IMR-90 (cell line): ENCODE results near the gene RADIL. TPM values are rescaled to one million over a fixed set of nuclear protein-coding genes. Genes with fewer than 3 reads are reported as not detected.

Source experiments
- ATAC-seq: fragments of 200-7000 bp; cut with Tn5 transposase; 2 replicates; pipeline ENCODE4 v1.9.1; 2020; ENCODE audit warnings: low read depth, mild to moderate bottlenecking, moderate library complexity
- BruUV-seq: library from RNA; stranded (reverse); fragments of 400-500 nt; replicated peaks from 2 replicates; lab custom pipeline; 2021; lab: Mats Ljungman, UMichigan
- CTCF ChIA-PET: fragments of 300-600 bp; formaldehyde crosslinking; extraction: SDS; loops from one replicate; lab custom pipeline; 2021; ENCODE audit warnings: antibody characterized with exemption; lab: Yijun Ruan, JAX
- POLR2A ChIA-PET: fragments of 300-600 bp; sonication (Branson Sonifier 250); formaldehyde crosslinking; loops from one replicate; lab custom pipeline; 2022; ENCODE audit warnings: antibody characterized with exemption; ENCODE audit not compliant: unreplicated experiment; lab: Charles Lee
- DNase-seq: peaks from one replicate; pipeline ENCODE4 v3.0.0; 2013
- H2AFZ ChIP-seq: replicated peaks from 2 replicates; pipeline ENCODE3; 2013; ENCODE audit warnings: low read length, mild to moderate bottlenecking; ENCODE audit not compliant: poor library complexity
- H2AK5ac ChIP-seq: 2 replicates; pipeline ENCODE4 v1.6.1; 2013; ENCODE audit warnings: low read depth, low read length, inconsistent platforms
- H2AK9ac ChIP-seq: replicated peaks from 2 replicates; pipeline ENCODE3; 2013; ENCODE audit warnings: mild to moderate bottlenecking, low read depth, low read length, moderate library complexity; ENCODE audit not compliant: poor library complexity
- H2BK120ac ChIP-seq: 2 replicates; pipeline ENCODE4 v1.6.1; 2013; ENCODE audit warnings: low read depth, low read length, inconsistent platforms
- H2BK15ac ChIP-seq: 3 replicates; pipeline ENCODE4 v1.6.1; 2013; ENCODE audit warnings: low read depth, low read length, inconsistent platforms
- H2BK20ac ChIP-seq: 2 replicates; pipeline ENCODE4 v1.6.1; 2013; ENCODE audit warnings: low read depth, mild to moderate bottlenecking, inconsistent platforms, low read length, moderate library complexity
- H2BK5ac ChIP-seq: 2 replicates; pipeline ENCODE4 v1.6.1; 2013; ENCODE audit warnings: mild to moderate bottlenecking, low read depth, low read length, inconsistent platforms; ENCODE audit not compliant: poor library complexity, severe bottlenecking
- H3K14ac ChIP-seq: replicated peaks from 2 replicates; pipeline ENCODE4 v1.6.1; 2013; ENCODE audit warnings: low read depth, low read length, inconsistent platforms
- H3K18ac ChIP-seq: 2 replicates; pipeline ENCODE4 v1.6.1; 2013; ENCODE audit warnings: low read depth, low read length, control low read depth
- H3K23ac ChIP-seq: 2 replicates; pipeline ENCODE4 v1.6.1; 2013; ENCODE audit warnings: low read depth, low read length, inconsistent platforms
- H3K27ac ChIP-seq: 2 replicates; pipeline ENCODE4 v1.5.1; 2013; ENCODE audit warnings: mild to moderate bottlenecking, control low read depth, low read length; ENCODE audit not compliant: insufficient read depth
- H3K27me3 ChIP-seq: 2 replicates; pipeline ENCODE4 v1.6.1; 2013; ENCODE audit warnings: low read length; ENCODE audit not compliant: control insufficient read depth, insufficient read depth
- H3K36me3 ChIP-seq: 2 replicates; pipeline ENCODE4 v1.6.1; 2013; ENCODE audit warnings: low read length, mixed read lengths; ENCODE audit not compliant: control insufficient read depth, insufficient read depth
- H3K4ac ChIP-seq: 2 replicates; pipeline ENCODE4 v1.6.1; 2013; ENCODE audit warnings: low read depth, low read length, inconsistent platforms
- H3K4me1 ChIP-seq: 2 replicates; pipeline ENCODE4 v1.6.1; 2013; ENCODE audit warnings: low read length, mixed read lengths; ENCODE audit not compliant: control insufficient read depth, insufficient read depth
- H3K4me2 ChIP-seq: 2 replicates; pipeline ENCODE4 v1.6.1; 2013; ENCODE audit warnings: low read depth, mild to moderate bottlenecking, control low read depth, low read length, moderate library complexity
- H3K4me3 ChIP-seq: 2 replicates; pipeline ENCODE4 v1.5.1; 2013; ENCODE audit warnings: low read depth, mild to moderate bottlenecking, control low read depth, low read length, moderate library complexity; ENCODE audit not compliant: insufficient read depth
- H3K56ac ChIP-seq: 2 replicates; pipeline ENCODE4 v1.6.1; 2013; ENCODE audit warnings: low read length, inconsistent platforms; ENCODE audit not compliant: insufficient read depth; ENCODE audit errors: extremely low read depth
- H3K79me1 ChIP-seq, 2 experiments: 2 replicates each; pipeline ENCODE4 v1.6.1; 2013; ENCODE audit warnings: low read length in 2 of 2, inconsistent platforms in 1 of 2, low read depth in 1 of 2
- H3K9ac ChIP-seq: 2 replicates; pipeline ENCODE4 v1.6.1; 2013; ENCODE audit warnings: low read depth, low read length, control low read depth
- H3K9me1 ChIP-seq: 2 replicates; pipeline ENCODE4 v1.6.1; 2013; ENCODE audit warnings: low read length, inconsistent platforms; ENCODE audit not compliant: insufficient read depth
- H3K9me3 ChIP-seq: 2 replicates; pipeline ENCODE4 v1.6.1; 2013; ENCODE audit warnings: low read length; ENCODE audit not compliant: control insufficient read depth, insufficient read depth
- H4K20me1 ChIP-seq: 2 replicates; pipeline ENCODE4 v1.6.1; 2013; ENCODE audit warnings: low read length, inconsistent platforms; ENCODE audit not compliant: insufficient read depth
- H4K5ac ChIP-seq: 2 replicates; pipeline ENCODE4 v1.6.1; 2013; ENCODE audit warnings: mild to moderate bottlenecking, low read depth, low read length, control low read depth
- H4K8ac ChIP-seq, 2 experiments: 2 replicates each; pipeline ENCODE4 v1.6.1; 2013; ENCODE audit warnings: low read depth in 2 of 2, low read length in 2 of 2, control low read depth in 1 of 2, inconsistent platforms in 1 of 2
- H4K91ac ChIP-seq: 2 replicates; pipeline ENCODE4 v1.6.1; 2013; ENCODE audit warnings: low read depth, low read length, inconsistent platforms; ENCODE audit not compliant: insufficient read depth
- BHLHE40 ChIP-seq: fragments of 150-350 bp; IDR thresholded peaks from 2 replicates; pipeline ENCODE4 v1.6.1; 2016; ENCODE audit warnings: mild to moderate bottlenecking, low read depth, low read length
- CEBPB ChIP-seq: IDR thresholded peaks from 2 replicates; pipeline ENCODE4 v1.6.1; 2012; ENCODE audit warnings: low read depth, low read length, improper control_type of control experiment
- CHD1 ChIP-seq: IDR thresholded peaks from 2 replicates; pipeline ENCODE4 v1.6.1; 2012; ENCODE audit warnings: low read depth, low read length, improper control_type of control experiment
- FOS ChIP-seq: fragments of 150-350 bp; IDR thresholded peaks from 2 replicates; pipeline ENCODE4 v1.6.1; 2016; ENCODE audit warnings: low read depth, low read length
- MAFK ChIP-seq: IDR thresholded peaks from 2 replicates; pipeline ENCODE4 v1.6.1; 2012; ENCODE audit warnings: low read depth, low read length, improper control_type of control experiment
- MAZ ChIP-seq: IDR thresholded peaks from 2 replicates; pipeline ENCODE4 v1.6.1; 2012; ENCODE audit warnings: low read depth, mild to moderate bottlenecking, low read length, improper control_type of control experiment, moderate library complexity, borderline replicate concordance
- NFE2L2 ChIP-seq: fragments of 150-350 bp; IDR thresholded peaks from 2 replicates; pipeline ENCODE4 v1.6.1; 2016; ENCODE audit warnings: low read depth, mild to moderate bottlenecking, low read length
- RAD21 ChIP-seq: IDR thresholded peaks from 2 replicates; pipeline ENCODE4 v1.6.1; 2012; ENCODE audit warnings: low read length, improper control_type of control experiment
- RCOR1 ChIP-seq: IDR thresholded peaks from 2 replicates; pipeline ENCODE4 v1.6.1; 2012; ENCODE audit warnings: mild to moderate bottlenecking, low read length, improper control_type of control experiment; ENCODE audit not compliant: insufficient replicate concordance
- RFX5 ChIP-seq: IDR thresholded peaks from 2 replicates; pipeline ENCODE4 v1.8.0; 2012; ENCODE audit warnings: low read depth, mild to moderate bottlenecking, low read length, moderate library complexity
- WGBS, 2 experiments: methylation state at CpG; one replicate each; pipeline versions ENCODE4 v1.1.5 to v1.1.7; 2013; ENCODE audit warnings: missing lambda C conversion rate in 2 of 2; ENCODE audit not compliant: insufficient read length in 1 of 2; ENCODE audit errors: extremely low coverage in 2 of 2; 5-methylcytosine and 5-hydroxymethylcytosine counted together
- dilution Hi-C: fragments of 300-500 bp; cut with HindIII; formaldehyde crosslinking; loops from one replicate; pipeline ENCODE4 v1.14.3; 2018; ENCODE audit warnings: low sequenced_read_pairs; ENCODE audit not compliant: unreplicated experiment
- in situ Hi-C: fragments of 300-500 bp; cut with MboI; formaldehyde crosslinking; loops from 3 replicates; pipeline ENCODE4 v1.14.3; 2019; ENCODE audit warnings: low sequenced_read_pairs, inconsistent platforms, mixed read lengths
- intact Hi-C: fragments of 100-400 bp; cut with micrococcal nuclease; formaldehyde crosslinking; loops from 2 replicates; pipeline ENCODE4 v1.10.0; 2022
- polyA plus RNA-seq, 3 experiments: library from polyadenylated mRNA; depleted of rRNA; stranded (reverse); fragments of >200 nt; gene quantifications; 2 replicates each; pipeline ENCODE4 v1.2.3, GENCODE V29; 2012; ENCODE audit warnings: low replicate concordance in 1 of 3
- total RNA-seq: library from RNA; depleted of rRNA; stranded (reverse); fragments of >200 nt; gene quantifications from 2 replicates; pipeline ENCODE4 v1.2.3, GENCODE V29; 2012
- TF ChIP-seq, protein P1 (sequence below): fragments of 150-350 bp; IDR thresholded peaks from 2 replicates; pipeline ENCODE4 v1.6.1; 2016; ENCODE audit warnings: low read depth, mild to moderate bottlenecking, low read length, moderate library complexity, borderline replicate concordance
- TF ChIP-seq, protein P2 (sequence below): conservative IDR thresholded peaks from 2 replicates; pipeline ENCODE4 v1.5.1; 2012; ENCODE audit warnings: mild to moderate bottlenecking, low read depth, low read length, improper control_type of control experiment
- TF ChIP-seq, protein P3 (sequence below): fragments of 150-350 bp; IDR thresholded peaks from 2 replicates; pipeline ENCODE4 v1.6.1; 2017; ENCODE audit warnings: mild to moderate bottlenecking, antibody characterized with exemption, low read length, low read depth

Gene RADIL
- total and polyA plus RNA-seq, 2 of the 4 experiments (the other 2 are of a cell fraction) = 0.18 to 0.48 TPM

DNA sequence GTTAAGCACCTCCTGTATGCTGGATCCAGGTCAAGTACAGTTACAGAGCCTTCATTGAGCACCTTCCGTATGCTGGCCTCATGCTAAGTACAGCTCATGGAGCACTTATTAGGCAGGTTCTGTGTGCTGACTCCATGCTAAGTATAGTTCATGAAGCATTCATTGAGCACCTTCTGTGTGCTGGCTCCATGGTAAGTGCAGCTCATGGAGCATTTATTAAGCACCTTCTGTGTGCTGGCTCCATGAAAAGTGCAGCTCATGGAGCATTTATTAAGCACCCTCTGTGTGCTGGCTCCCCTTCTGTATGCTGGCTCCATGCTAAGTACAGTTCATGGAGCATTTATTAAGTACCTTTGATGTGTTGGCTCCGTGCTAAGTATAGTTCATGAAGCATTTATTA is 44.9 kb upstream of the RADIL start (continued):
- TF ChIP-seq MAFK = no peak

DNA sequence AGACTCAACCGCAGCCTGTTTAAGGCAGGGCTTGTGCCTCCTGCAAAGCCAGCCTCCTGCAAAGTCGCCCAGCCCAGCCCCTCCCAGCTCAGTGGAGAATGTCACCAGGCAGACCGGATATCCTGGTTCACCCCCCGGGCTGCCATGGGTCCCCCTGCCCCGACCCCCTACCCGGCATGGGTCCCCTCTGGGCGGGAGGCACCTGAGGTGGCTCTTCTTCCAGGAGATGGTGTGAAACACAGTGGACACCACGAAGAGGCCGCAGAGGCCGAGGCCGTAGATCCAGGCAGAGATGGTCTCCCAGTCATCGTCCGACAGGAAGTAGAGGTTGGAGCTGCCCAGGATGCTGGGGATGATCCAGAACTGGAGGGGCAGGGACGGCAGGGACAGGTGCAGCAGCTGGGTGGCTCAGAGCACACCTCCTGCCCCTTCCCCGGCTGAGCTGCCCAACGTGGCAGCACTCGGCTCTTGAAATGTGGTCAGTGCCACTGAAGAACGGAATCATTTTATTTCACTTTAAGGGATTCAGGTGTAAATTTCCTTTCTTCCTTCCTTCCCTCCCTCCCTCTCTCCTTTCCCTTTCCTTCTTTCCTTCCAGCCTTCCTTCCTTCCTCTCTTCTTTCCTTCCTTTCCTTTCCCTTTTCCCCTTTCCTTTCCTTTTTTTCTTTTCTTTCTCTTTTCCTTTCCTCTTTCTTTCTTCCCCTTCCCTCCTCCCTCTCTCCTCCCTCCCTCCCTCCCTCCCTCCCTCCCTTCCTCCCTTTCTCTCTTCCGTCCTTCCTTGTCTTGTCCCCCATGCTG is 36.7 kb upstream of the RADIL start:
- CTCF ChIA-PET = no interaction called here
- dilution Hi-C loops = no loop called here
- TF ChIP-seq, protein P1, sequence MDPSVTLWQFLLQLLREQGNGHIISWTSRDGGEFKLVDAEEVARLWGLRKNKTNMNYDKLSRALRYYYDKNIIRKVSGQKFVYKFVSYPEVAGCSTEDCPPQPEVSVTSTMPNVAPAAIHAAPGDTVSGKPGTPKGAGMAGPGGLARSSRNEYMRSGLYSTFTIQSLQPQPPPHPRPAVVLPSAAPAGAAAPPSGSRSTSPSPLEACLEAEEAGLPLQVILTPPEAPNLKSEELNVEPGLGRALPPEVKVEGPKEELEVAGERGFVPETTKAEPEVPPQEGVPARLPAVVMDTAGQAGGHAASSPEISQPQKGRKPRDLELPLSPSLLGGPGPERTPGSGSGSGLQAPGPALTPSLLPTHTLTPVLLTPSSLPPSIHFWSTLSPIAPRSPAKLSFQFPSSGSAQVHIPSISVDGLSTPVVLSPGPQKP = no peak
- TF ChIP-seq RAD21 (no peak), RCOR1 (no peak), FOS (no peak), NFE2L2 (no peak), MAZ (no peak), RFX5 (no peak), MAFK (no peak), CHD1 (no peak), BHLHE40 (no peak), CEBPB (no peak)
- TF ChIP-seq, protein P2, sequence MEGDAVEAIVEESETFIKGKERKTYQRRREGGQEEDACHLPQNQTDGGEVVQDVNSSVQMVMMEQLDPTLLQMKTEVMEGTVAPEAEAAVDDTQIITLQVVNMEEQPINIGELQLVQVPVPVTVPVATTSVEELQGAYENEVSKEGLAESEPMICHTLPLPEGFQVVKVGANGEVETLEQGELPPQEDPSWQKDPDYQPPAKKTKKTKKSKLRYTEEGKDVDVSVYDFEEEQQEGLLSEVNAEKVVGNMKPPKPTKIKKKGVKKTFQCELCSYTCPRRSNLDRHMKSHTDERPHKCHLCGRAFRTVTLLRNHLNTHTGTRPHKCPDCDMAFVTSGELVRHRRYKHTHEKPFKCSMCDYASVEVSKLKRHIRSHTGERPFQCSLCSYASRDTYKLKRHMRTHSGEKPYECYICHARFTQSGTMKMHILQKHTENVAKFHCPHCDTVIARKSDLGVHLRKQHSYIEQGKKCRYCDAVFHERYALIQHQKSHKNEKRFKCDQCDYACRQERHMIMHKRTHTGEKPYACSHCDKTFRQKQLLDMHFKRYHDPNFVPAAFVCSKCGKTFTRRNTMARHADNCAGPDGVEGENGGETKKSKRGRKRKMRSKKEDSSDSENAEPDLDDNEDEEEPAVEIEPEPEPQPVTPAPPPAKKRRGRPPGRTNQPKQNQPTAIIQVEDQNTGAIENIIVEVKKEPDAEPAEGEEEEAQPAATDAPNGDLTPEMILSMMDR = no peak
- TF ChIP-seq, protein P3, sequence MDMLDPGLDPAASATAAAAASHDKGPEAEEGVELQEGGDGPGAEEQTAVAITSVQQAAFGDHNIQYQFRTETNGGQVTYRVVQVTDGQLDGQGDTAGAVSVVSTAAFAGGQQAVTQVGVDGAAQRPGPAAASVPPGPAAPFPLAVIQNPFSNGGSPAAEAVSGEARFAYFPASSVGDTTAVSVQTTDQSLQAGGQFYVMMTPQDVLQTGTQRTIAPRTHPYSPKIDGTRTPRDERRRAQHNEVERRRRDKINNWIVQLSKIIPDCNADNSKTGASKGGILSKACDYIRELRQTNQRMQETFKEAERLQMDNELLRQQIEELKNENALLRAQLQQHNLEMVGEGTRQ = no peak

More for the DNA sequence above, 36.7 kb upstream of the RADIL start:
- no peak overlapping the region for H3K4ac ChIP-seq
- no peak overlapping the region for H2BK5ac ChIP-seq
- H4K8ac ChIP-seq = no peak overlapping the region
- H3K56ac ChIP-seq = no peak overlapping the region
- H3K4me2 ChIP-seq = no peak overlapping the region
- H3K18ac ChIP-seq = no peak overlapping the region
- POLR2A ChIA-PET = no interaction called here
- no peak overlapping the region for H4K91ac ChIP-seq
- no peaks in the 10 kb centered on the region for H3K9me1 ChIP-seq
- in situ Hi-C loops (no loop called here), intact Hi-C loops (no loop called here)
- no peaks in the 10 kb centered on the region for H3K27me3 ChIP-seq
- H3K9me3 ChIP-seq = peaks cover 7% of the 10 kb centered on the region; the same call in 1 of the 2 replicates
- H3K36me3 ChIP-seq = no peaks in the 10 kb centered on the region
- H2BK20ac ChIP-seq = no peak overlapping the region
- no peak overlapping the region for H2BK15ac ChIP-seq
- no peaks in the 10 kb centered on the region for H3K4me1 ChIP-seq
- no peak overlapping the region for H2BK120ac ChIP-seq
- BruUV-seq = no TSS peak
- DNase-seq (no peak), ATAC-seq (no peak)
- WGBS, 2 experiments = 73% methylated on average over 8 of the region's 19 CpGs; no CpG with 5 or more reads in 1 of the 2 experiments
- no peak overlapping the region for H4K5ac ChIP-seq
- no peak overlapping the region for H3K23ac ChIP-seq
- H3K14ac ChIP-seq = no peak overlapping the region
- no peak overlapping the region for H3K9ac ChIP-seq
- no peaks in the 10 kb centered on the region for H3K79me1 ChIP-seq
- H2AK9ac ChIP-seq = no peak overlapping the region
- H3K27ac ChIP-seq = no peak overlapping the region
- no peaks in the 10 kb centered on the region for H4K20me1 ChIP-seq
- no peak overlapping the region for H3K4me3 ChIP-seq
- no peak overlapping the region for H2AK5ac ChIP-seq
- no peak overlapping the region for H2AFZ ChIP-seq
